Stimulated activated CD4-positive, alpha-beta T cell treated with anti-CD3 and anti-CD28 coated beads, Interleukin-12 subunit alpha, Interleukin-12 subunit beta, amount 100 ng/mL, for 24 hours (primary cell): ENCODE measurements around the gene AMIGO1.
A peak's percentile ranks its signal among the peaks of the same experiment; 100 is the strongest.

ENCODE experiments used
- DNase-seq, 2 experiments: peaks; one replicate each; pipeline ENCODE4 v3.0.0-alpha.2; 2020; ENCODE audit warnings: low read depth in 2 of 2

AMIGO1 gene

GRCh38 chr1:109532365-109533136 is 23.0 kb upstream of the AMIGO1 start:
- DNase-seq: peak; percentile 84 to 92

GRCh38 chr1:109531826-109532364 is 22.4 kb upstream of the AMIGO1 start:
- no peak for DNase-seq

- no peak for DNase-seq
Observed at GRCh38 chr1:109531380-109531779, 21.9 kb upstream of the AMIGO1 start.

- DNase-seq: no peak
Observed at GRCh38 chr1:109530457-109531087, 21.0 kb upstream of the AMIGO1 start.

GRCh38 chr1:109529881-109530456 is 20.4 kb upstream of the AMIGO1 start:
- no peak for DNase-seq

- DNase-seq: no peak
Observed at GRCh38 chr1:109528712-109529111, 19.2 kb upstream of the AMIGO1 start.

GRCh38 chr1:109527846-109528695 is 18.5 kb upstream of the AMIGO1 start:
- DNase-seq: no peak

GRCh38 chr1:109527098-109527811 is 17.7 kb upstream of the AMIGO1 start:
- no peak for DNase-seq

GRCh38 chr1:109523706-109524105 is 14.2 kb upstream of the AMIGO1 start:
- no peak for DNase-seq

- DNase-seq: no peak
Observed at GRCh38 chr1:109522026-109522425, 12.5 kb upstream of the AMIGO1 start.

- no peak for DNase-seq
Observed at GRCh38 chr1:109521002-109521951, 11.8 kb upstream of the AMIGO1 start.

GRCh38 chr1:109517337-109517736 is 7.8 kb upstream of the AMIGO1 start:
- DNase-seq: no peak

- no peak for DNase-seq
Observed at GRCh38 chr1:109516872-109517271, 7.3 kb upstream of the AMIGO1 start.

GRCh38 chr1:109514846-109515245 is 5.3 kb upstream of the AMIGO1 start:
- DNase-seq: no peak

GRCh38 chr1:109513110-109513710 is 3.7 kb upstream of the AMIGO1 start:
- no peak for DNase-seq

- no peak for DNase-seq
Observed at GRCh38 chr1:109508873-109509175, 703 bp downstream of the AMIGO1 start.

- DNase-seq: no peak
Observed at GRCh38 chr1:109508001-109508872, 1.3 kb downstream of the AMIGO1 start.

- no peak for DNase-seq
Observed at GRCh38 chr1:109504974-109505373, 4.6 kb downstream of the AMIGO1 start.

GRCh38 chr1:109503935-109504334 is 5.6 kb downstream of the AMIGO1 start:
- DNase-seq: no peak
